Endothelial cell of umbilical vein (primary cell): ENCODE data around the gene AGK. TPM values are rescaled to one million over a fixed set of nuclear protein-coding genes. Genes with fewer than 3 reads are reported as not detected.

Experiments used
- BruUV-seq: library from RNA; stranded (reverse); fragments of 400-500 nt; replicated peaks from 2 replicates; lab custom pipeline; 2021; lab: Mats Ljungman, UMichigan
- CTCF ChIA-PET: fragments of 300-600, 350-600 bp; sonication (Branson Sonifier 250); formaldehyde crosslinking; loops from one replicate; lab custom pipeline; 2021; ENCODE audit warnings: antibody characterized with exemption, inconsistent platforms; lab: Charles Lee
- POLR2A ChIA-PET: fragments of 300-600, 350-600 bp; sonication (Branson Sonifier 250); formaldehyde crosslinking; loops from one replicate; lab custom pipeline; 2021; ENCODE audit warnings: antibody characterized with exemption, inconsistent platforms; lab: Charles Lee
- DNase-seq: peaks from one replicate; pipeline ENCODE4 v3.0.0-alpha.2; 2011; ENCODE audit warnings: low read depth, low spot score
- FAIRE-seq: peaks from 2 replicates; lab custom pipeline; 2011; peaks lifted over from hg19 to GRCh38; lab: Jason Lieb, UNC
- H2AFZ ChIP-seq: 2 replicates; pipeline ENCODE4 v1.6.0; 2012; ENCODE audit warnings: low read depth, low read length, control low read depth, inconsistent platforms
- H3K27ac ChIP-seq: 2 replicates; pipeline ENCODE4 v1.5.1; 2011; ENCODE audit warnings: low read depth, mild to moderate bottlenecking, control low read depth, low read length, moderate library complexity; ENCODE audit not compliant: insufficient read depth
- H3K27me3 ChIP-seq, 2 experiments: 2 replicates each; pipeline versions ENCODE4 v1.6.0 to v1.6.1; 2011; ENCODE audit warnings: low read length in 2 of 2, mixed read lengths in 1 of 2; ENCODE audit not compliant: control insufficient read depth in 2 of 2, insufficient read depth in 2 of 2
- H3K36me3 ChIP-seq, 2 experiments: 2 replicates in 1 of 2; 3 replicates in 1 of 2; pipeline ENCODE4 v1.5.1; 2011; ENCODE audit warnings: low read length in 2 of 2, mild to moderate bottlenecking in 1 of 2, moderate library complexity in 1 of 2; ENCODE audit not compliant: control insufficient read depth in 2 of 2, insufficient read depth in 2 of 2; ENCODE audit errors: extremely low read depth in 1 of 2
- H3K4me1 ChIP-seq: 3 replicates; pipeline ENCODE4 v1.5.1; 2011; ENCODE audit warnings: mild to moderate bottlenecking, low read length; ENCODE audit not compliant: control insufficient read depth, insufficient read depth; ENCODE audit errors: extremely low read depth
- H3K4me2 ChIP-seq: 2 replicates; pipeline ENCODE4 v1.6.1; 2011; ENCODE audit warnings: low read length, control low read depth, mixed read lengths; ENCODE audit not compliant: insufficient read depth
- H3K4me3 ChIP-seq, 3 experiments: fragments of 200-600 bp in 1 of 3; sonication (generic), shearing (Covaris generic) in 1 of 3; replicated peaks in 1 of 3; 2 replicates each; pipeline ENCODE4 v1.5.1; 2011 to 2016; ENCODE audit warnings: control low read depth in 3 of 3, low read length in 3 of 3, mild to moderate bottlenecking in 2 of 3, inconsistent platforms in 1 of 3, low read depth in 1 of 3, moderate library complexity in 1 of 3; ENCODE audit not compliant: insufficient read depth in 1 of 3
- H3K79me2 ChIP-seq: 2 replicates; pipeline ENCODE4 v1.6.0; 2012; ENCODE audit warnings: low read length, inconsistent platforms; ENCODE audit not compliant: control insufficient read depth, insufficient read depth
- H3K9ac ChIP-seq: replicated peaks from 2 replicates; pipeline ENCODE3; 2011; ENCODE audit warnings: low read length, control low read depth; ENCODE audit not compliant: insufficient read depth; ENCODE audit errors: extremely low read depth
- H3K9me1 ChIP-seq: replicated peaks from 3 replicates; pipeline ENCODE4 v1.6.0; 2011; ENCODE audit warnings: mild to moderate bottlenecking, low read length; ENCODE audit not compliant: control insufficient read depth, insufficient read depth; ENCODE audit errors: extremely low read depth
- H3K9me3 ChIP-seq: replicated peaks from 2 replicates; pipeline ENCODE4 v1.5.1; 2012; ENCODE audit warnings: low read length, inconsistent platforms; ENCODE audit not compliant: control insufficient read depth, insufficient read depth
- H4K20me1 ChIP-seq: replicated peaks from 2 replicates; pipeline ENCODE3; 2011; ENCODE audit warnings: mild to moderate bottlenecking, low read length; ENCODE audit not compliant: control insufficient read depth, insufficient read depth; ENCODE audit errors: extremely low read depth
- EZH2 ChIP-seq: IDR thresholded peaks from 2 replicates; pipeline ENCODE4 v1.6.1; 2012; ENCODE audit warnings: borderline replicate concordance, low read depth, mild to moderate bottlenecking, moderate library complexity, low read length, inconsistent platforms; ENCODE audit not compliant: severe bottlenecking
- GATA2 ChIP-seq: IDR thresholded peaks from 2 replicates; pipeline ENCODE4 v1.7.0; 2011; ENCODE audit warnings: low read depth, mild to moderate bottlenecking, moderate library complexity, mixed read lengths, low read length; ENCODE audit not compliant: insufficient read length, insufficient read depth
- JUN ChIP-seq: IDR thresholded peaks from 2 replicates; pipeline ENCODE4 v1.6.1; 2011; ENCODE audit warnings: borderline replicate concordance, low read depth; ENCODE audit not compliant: insufficient read length, insufficient read depth
- MAX ChIP-seq: IDR thresholded peaks from 2 replicates; pipeline ENCODE4 v1.6.1; 2011; ENCODE audit not compliant: insufficient read depth, insufficient read length
- MYC ChIP-seq: IDR thresholded peaks from one replicate; pipeline ENCODE4 v1.6.1; 2011; ENCODE audit warnings: mild to moderate bottlenecking, low read depth, low read length
- POLR2A ChIP-seq: IDR thresholded peaks from 2 replicates; pipeline ENCODE4 v1.6.1; 2012; ENCODE audit warnings: low read depth, mild to moderate bottlenecking, control low read depth, low read length
- dilution Hi-C: fragments of 300-500 bp; cut with MboI; formaldehyde crosslinking; loops from one replicate; pipeline ENCODE4 v1.15.0; 2019; ENCODE audit warnings: low sequenced_read_pairs; ENCODE audit not compliant: extremely low pct_ligation_motif_present
- intact Hi-C: fragments of 100-400 bp; cut with micrococcal nuclease; formaldehyde crosslinking; loops from one replicate; pipeline ENCODE4 v1.10.0; 2022
- polyA plus RNA-seq, 4 experiments: library from polyadenylated mRNA; depleted of rRNA in 3 of 4; stranded (reverse) in 3 of 4; unstranded in 1 of 4; fragments of >200 nt; gene quantifications; 2 replicates each; pipeline versions ENCODE4 v1.2.1 to v1.2.3, GENCODE V29; 2011 to 2012; ENCODE audit warnings: missing spikeins in 1 of 4
- total RNA-seq: library from RNA; stranded (reverse); gene quantifications from 2 replicates; pipeline ENCODE4 v1.2.3, GENCODE V29; 2021
- TF ChIP-seq, protein P1 (sequence below), 2 donors: IDR thresholded peaks; 1 replicate in 1 of 2; 2 replicates in 1 of 2; pipeline ENCODE4 v1.5.1; 2011; ENCODE audit warnings: low read length in 2 of 2, mild to moderate bottlenecking in 2 of 2, moderate library complexity in 2 of 2, control low read depth in 1 of 2, inconsistent platforms in 1 of 2, low read depth in 1 of 2; ENCODE audit not compliant: insufficient read depth in 1 of 2; ENCODE audit errors: extremely low read depth in 1 of 2

The AGK gene
- total and polyA plus RNA-seq, 2 donors (not counting 3 experiments of a cell fraction or from before 2014, with no cell fraction given): 23.6 to 34.3 TPM

GRCh38 chr7:141648276-141649114 is 97.3 kb downstream of the AGK start:
- ChIA-PET CTCF (interaction anchor here (0.6 to 4.1 kb wide), 11 partner anchors 13 to 1130 kb away, joined by 3 to 51 read pairs (median 8); partner anchors contain the start of gene DENND11), POLR2A (no interaction called here)
- Histone ChIP-seq H3K9me3 (no peaks in the 10 kb centered on the region), H3K4me3 (no peak overlapping the region), H3K36me3 (peaks cover 7 to 9% of the 10 kb centered on the region in 2 experiments), H3K4me1 (peaks cover 7% of the 10 kb centered on the region), H3K79me2 (no peaks in the 10 kb centered on the region), H2AFZ (no peak overlapping the region), H4K20me1 (no peaks in the 10 kb centered on the region), H3K27me3 (no peaks in the 10 kb centered on the region), H3K9me1 (no peaks in the 10 kb centered on the region), H3K27ac (no peak overlapping the region), H3K4me2 (no peak overlapping the region), H3K9ac (no peak overlapping the region)
- dilution Hi-C loops: no loop called here
- DNase-seq (no peak), FAIRE-seq (no peak)
- TF ChIP-seq JUN (no peak), POLR2A (no peak), MAX (no peak), GATA2 (no peak), EZH2 (no peak), MYC (no peak)
- TF ChIP-seq, protein P1, sequence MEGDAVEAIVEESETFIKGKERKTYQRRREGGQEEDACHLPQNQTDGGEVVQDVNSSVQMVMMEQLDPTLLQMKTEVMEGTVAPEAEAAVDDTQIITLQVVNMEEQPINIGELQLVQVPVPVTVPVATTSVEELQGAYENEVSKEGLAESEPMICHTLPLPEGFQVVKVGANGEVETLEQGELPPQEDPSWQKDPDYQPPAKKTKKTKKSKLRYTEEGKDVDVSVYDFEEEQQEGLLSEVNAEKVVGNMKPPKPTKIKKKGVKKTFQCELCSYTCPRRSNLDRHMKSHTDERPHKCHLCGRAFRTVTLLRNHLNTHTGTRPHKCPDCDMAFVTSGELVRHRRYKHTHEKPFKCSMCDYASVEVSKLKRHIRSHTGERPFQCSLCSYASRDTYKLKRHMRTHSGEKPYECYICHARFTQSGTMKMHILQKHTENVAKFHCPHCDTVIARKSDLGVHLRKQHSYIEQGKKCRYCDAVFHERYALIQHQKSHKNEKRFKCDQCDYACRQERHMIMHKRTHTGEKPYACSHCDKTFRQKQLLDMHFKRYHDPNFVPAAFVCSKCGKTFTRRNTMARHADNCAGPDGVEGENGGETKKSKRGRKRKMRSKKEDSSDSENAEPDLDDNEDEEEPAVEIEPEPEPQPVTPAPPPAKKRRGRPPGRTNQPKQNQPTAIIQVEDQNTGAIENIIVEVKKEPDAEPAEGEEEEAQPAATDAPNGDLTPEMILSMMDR (IDR thresholded peaks at IDR 0.05; ENCODE audit: extremely low read depth in 1 of 2, insufficient read depth in 1 of 2, low read depth in 1 of 2, low read length in 2 of 2): no peak
- BruUV-seq: no TSS peak
- intact Hi-C loops: loop anchor here (5.0 kb wide), 1 partner anchor 1171 kb away; the partner anchor contains the start of gene MKRN1
